DOHH2 (cell line): ENCODE results near the gene SLC22A2.

Source experiments
- CTCF ChIP-seq: fragments of 200-600 bp; sonication (generic); IDR thresholded peaks from one replicate; pipeline ENCODE4 v1.5.1; 2014; ENCODE audit warnings: antibody characterized with exemption, mild to moderate bottlenecking, low read depth, low read length; ENCODE audit not compliant: poor library complexity, severe bottlenecking
- EZH2phosphoT487 ChIP-seq: fragments of 200-600 bp; sonication (generic); IDR thresholded peaks from 2 replicates; pipeline ENCODE4 v1.6.1; 2017; ENCODE audit warnings: borderline replicate concordance, mild to moderate bottlenecking, antibody characterized with exemption, low read length, moderate library complexity, mixed read lengths

GRCh38 chr6:160305926-160306713, 47.5 kb upstream of the SLC22A2 start:
- no peak for TF ChIP-seq CTCF
- no peak for TF ChIP-seq EZH2phosphoT487
